ENCODE data around the gene MAD1L1. TPM values are rescaled to one million over a fixed set of nuclear protein-coding genes. Genes with fewer than 3 reads are reported as not detected.

MAD1L1 gene
- total and polyA plus RNA-seq, 2 of the 13 experiments (the other 11 are each of a cell fraction or from before 2014, with no cell fraction given) = 17.4 to 64.7 TPM

GRCh38 chr7:1853986-1854865, 378.5 kb downstream of the MAD1L1 start:
- BruUV-seq (replicated peaks) = no TSS peak
- ATAC-seq (no peak), FAIRE-seq (no peak), DNase-seq (ENCODE audit: low spot score) (no peak)
- no peak for TF ChIP-seq ZFP36L1 (CRISPR knock-in tag; IDR thresholded peaks at IDR 0.05)
- TF ChIP-seq KAT7 (CRISPR knock-in tag; IDR thresholded peaks at IDR 0.05; ENCODE audit: borderline replicate concordance) = no peak
- no peak for TF ChIP-seq TCF12 (IDR thresholded peaks at IDR 0.05)
- no peak for TF ChIP-seq TCF12 (CRISPR knock-in tag; IDR thresholded peaks at IDR 0.05)
- TF ChIP-seq GMEB1 (CRISPR knock-in tag; IDR thresholded peaks at IDR 0.05; ENCODE audit: borderline replicate concordance) = no peak
- TF ChIP-seq ZNF263 (CRISPR knock-in tag; IDR thresholded peaks at IDR 0.05) = no peak
- TF ChIP-seq, protein P1, sequence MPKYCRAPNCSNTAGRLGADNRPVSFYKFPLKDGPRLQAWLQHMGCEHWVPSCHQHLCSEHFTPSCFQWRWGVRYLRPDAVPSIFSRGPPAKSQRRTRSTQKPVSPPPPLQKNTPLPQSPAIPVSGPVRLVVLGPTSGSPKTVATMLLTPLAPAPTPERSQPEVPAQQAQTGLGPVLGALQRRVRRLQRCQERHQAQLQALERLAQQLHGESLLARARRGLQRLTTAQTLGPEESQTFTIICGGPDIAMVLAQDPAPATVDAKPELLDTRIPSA (CRISPR knock-in tag; IDR thresholded peaks at IDR 0.05; ENCODE audit: borderline replicate concordance) = no peak
- TF ChIP-seq, protein P2, sequence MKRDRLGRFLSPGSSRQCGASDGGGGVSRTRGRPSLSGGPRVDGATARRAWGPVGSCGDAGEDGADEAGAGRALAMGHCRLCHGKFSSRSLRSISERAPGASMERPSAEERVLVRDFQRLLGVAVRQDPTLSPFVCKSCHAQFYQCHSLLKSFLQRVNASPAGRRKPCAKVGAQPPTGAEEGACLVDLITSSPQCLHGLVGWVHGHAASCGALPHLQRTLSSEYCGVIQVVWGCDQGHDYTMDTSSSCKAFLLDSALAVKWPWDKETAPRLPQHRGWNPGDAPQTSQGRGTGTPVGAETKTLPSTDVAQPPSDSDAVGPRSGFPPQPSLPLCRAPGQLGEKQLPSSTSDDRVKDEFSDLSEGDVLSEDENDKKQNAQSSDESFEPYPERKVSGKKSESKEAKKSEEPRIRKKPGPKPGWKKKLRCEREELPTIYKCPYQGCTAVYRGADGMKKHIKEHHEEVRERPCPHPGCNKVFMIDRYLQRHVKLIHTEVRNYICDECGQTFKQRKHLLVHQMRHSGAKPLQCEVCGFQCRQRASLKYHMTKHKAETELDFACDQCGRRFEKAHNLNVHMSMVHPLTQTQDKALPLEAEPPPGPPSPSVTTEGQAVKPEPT (CRISPR knock-in tag; IDR thresholded peaks at IDR 0.05; ENCODE audit: low read depth) = no peak
- TF ChIP-seq MED8 (CRISPR knock-in tag; IDR thresholded peaks at IDR 0.05; ENCODE audit: insufficient replicate concordance) = no peak
- no peak for TF ChIP-seq AHR (CRISPR knock-in tag; IDR thresholded peaks at IDR 0.05)
- TF ChIP-seq PHF21A (CRISPR knock-in tag; IDR thresholded peaks at IDR 0.05) = no peak
- no peak for TF ChIP-seq EHMT2 (IDR thresholded peaks at IDR 0.05; ENCODE audit: borderline replicate concordance, low read depth, low read length)
- no peak for TF ChIP-seq ZNF891 (CRISPR knock-in tag; IDR thresholded peaks at IDR 0.05)
- TF ChIP-seq FOSL2 (CRISPR knock-in tag; IDR thresholded peaks at IDR 0.05) = no peak
- TF ChIP-seq ZNF879 (CRISPR knock-in tag; IDR thresholded peaks at IDR 0.05) = no peak
- Histone ChIP-seq H3K4me1 (ENCODE audit: insufficient read depth, low read length) (no peaks in the 10 kb centered on the region), H4K20me1 (ENCODE audit: insufficient read depth, low read length) (no peaks in the 10 kb centered on the region), H2AFZ (ENCODE audit: low read length) (no peak overlapping the region), H3K36me3 (replicated peaks in 1 of 2; ENCODE audit: control insufficient read depth in 1 of 2, insufficient read depth in 2 of 2, low read length in 2 of 2) (no peaks in the 10 kb centered on the region), H3K27ac (ENCODE audit: extremely low read length, insufficient read depth, low read length) (no peak overlapping the region), H3K9me3 (ENCODE audit: low read length) (no peaks in the 10 kb centered on the region), H3K9ac (ENCODE audit: insufficient read depth, low read depth, low read length) (no peak overlapping the region), H3K27me3 (ENCODE audit: control insufficient read depth in 1 of 2, insufficient read depth in 2 of 2, low read length in 2 of 2) (no peaks in the 10 kb centered on the region; a peak in 1 of 5 replicates), H3K4me3 (replicated peaks in 1 of 3; ENCODE audit: insufficient read depth in 1 of 3, low read depth in 2 of 3, low read length in 3 of 3) (no peak overlapping the region), H3K79me2 (ENCODE audit: insufficient read depth, low read length) (no peaks in the 10 kb centered on the region), H3K4me2 (ENCODE audit: low read depth, low read length) (no peak overlapping the region)
- intact Hi-C loops (cut with micrococcal nuclease; ENCODE audit: unreplicated experiment) = no loop called here
- WGBS (ENCODE audit: low lambda C conversion rate) = 96% methylated on average over 28 of the region's 38 CpGs
- ChIA-PET CTCF (ENCODE audit: low intra/inter-chr PET ratio, low total read pairs) (no interaction called here), POLR2A (no interaction called here)
- in situ Hi-C loops (cut with HindIII; ENCODE audit: extremely low pct_ligation_motif_present, low pct_unique_long_range_greater_than_20kb) = no loop called here

Data from HepG2 (cell line).